Fibroblast of skin of left quadriceps (primary cell): ENCODE measurements around the gene PHKG1.
A peak's percentile ranks its signal among the peaks of the same experiment; 100 is the strongest.
"Not testable (repeated sequence)": the region's sequence is repeated elsewhere in the genome, so short reads cannot be mapped to it uniquely, and the experiment has no call there.

ENCODE experiments used
- DNase-seq, 2 experiments: peaks; one replicate each; pipeline ENCODE4 v3.0.0-alpha.2; 2013; ENCODE audit warnings: low read depth in 2 of 2

PHKG1 gene

GRCh38 chr7:56083150-56083785 is 9.5 kb downstream of the PHKG1 start:
- DNase-seq = no peak

GRCh38 chr7:56081626-56082340 is 11.0 kb downstream of the PHKG1 start:
- no peak for DNase-seq

GRCh38 chr7:56080726-56081435 is 11.9 kb downstream of the PHKG1 start:
- DNase-seq = not testable (repeated sequence)

GRCh38 chr7:56079450-56080185 is 13.1 kb downstream of the PHKG1 start:
- no peak for DNase-seq

GRCh38 chr7:56078196-56078595 is 14.6 kb downstream of the PHKG1 start:
- no peak for DNase-seq

- DNase-seq = no peak
Measured at GRCh38 chr7:56077681-56078080, 15.1 kb downstream of the PHKG1 start.

GRCh38 chr7:56074371-56074791 is 18.4 kb downstream of the PHKG1 start:
- DNase-seq = peak; percentile 49 to 51

GRCh38 chr7:56066376-56066775 is 26.4 kb downstream of the PHKG1 start:
- DNase-seq = not testable (repeated sequence)

- DNase-seq = peak; percentile 65 to 66
Measured at GRCh38 chr7:56063882-56064625, 28.7 kb downstream of the PHKG1 start, which contains the start of gene SUMF2. Gene SUMF2 (plus strand): TSS chr7:56064286. CDS start chr7:56064312, 26 bp downstream.

- DNase-seq = no peak
Measured at GRCh38 chr7:56063500-56063881, 29.3 kb downstream of the PHKG1 start.

- no peak for DNase-seq
Measured at GRCh38 chr7:56062382-56062781, 30.4 kb downstream of the PHKG1 start.

- no peak for DNase-seq
Measured at GRCh38 chr7:56053993-56054392, 38.8 kb downstream of the PHKG1 start.

- no peak for DNase-seq
Measured at GRCh38 chr7:56053379-56053778, 39.4 kb downstream of the PHKG1 start.

GRCh38 chr7:56051339-56052191 is 41.2 kb downstream of the PHKG1 start, which contains the start of the genes CCT6A and PSPH:
Gene CCT6A (plus strand): TSS chr7:56051765. CDS start chr7:56051849, 84 bp downstream.
Gene PSPH (minus strand): TSS chr7:56051444. CDS start chr7:56021212, 30,232 bp downstream.
- DNase-seq = peak; percentile 97 to 98

- no peak for DNase-seq
Measured at GRCh38 chr7:56051053-56051338, 41.8 kb downstream of the PHKG1 start.

GRCh38 chr7:56048763-56049162 is 44.0 kb downstream of the PHKG1 start:
- DNase-seq = not testable (repeated sequence)

GRCh38 chr7:56048245-56048644 is 44.5 kb downstream of the PHKG1 start:
- no peak for DNase-seq

- not testable (repeated sequence) for DNase-seq
Measured at GRCh38 chr7:56047446-56048116, 45.2 kb downstream of the PHKG1 start.

GRCh38 chr7:56046721-56047445 is 45.9 kb downstream of the PHKG1 start:
- peak in 1 of 2 experiments; percentile 49 for DNase-seq
